Right lobe of liver (tissue), 6 donors: ENCODE data around the gene THRAP3. TPM values are rescaled to one million over a fixed set of nuclear protein-coding genes. Genes with fewer than 3 reads are reported as not detected.
A peak's percentile ranks its signal among the peaks of the same experiment; 100 is the strongest.

Experiments used
- ATAC-seq, 4 donors: fragments of 200-7000 bp; cut with Tn5 transposase; one replicate each; pipeline ENCODE4 v1.9.1; 2020; ENCODE audit warnings: mild to moderate bottlenecking in 4 of 4, moderate library complexity in 4 of 4
- DNase-seq, 3 donors: peaks; one replicate each; pipeline ENCODE4 v3.0.0-alpha.2; 2020
- H3K27ac ChIP-seq, 3 donors: fragments of 200-600 bp; one replicate each; pipeline ENCODE4 v1.8.0; 2022
- H3K27me3 ChIP-seq, 2 donors: fragments of 200-600 bp; one replicate each; pipeline ENCODE4 v1.8.0; 2022
- H3K36me3 ChIP-seq, 4 donors: fragments of 200-600 bp; sonication (generic) in 1 of 4; one replicate each; pipeline versions ENCODE4 v1.5.1 to v1.8.0; 2017 to 2022; ENCODE audit warnings: control low read depth in 1 of 4
- H3K4me1 ChIP-seq, 4 donors: fragments of 200-600 bp; sonication (generic) in 1 of 4; one replicate each; pipeline versions ENCODE4 v1.5.1 to v1.8.0; 2017 to 2022; ENCODE audit warnings: control low read depth in 1 of 4
- H3K4me3 ChIP-seq, 3 donors: fragments of 200-600 bp; one replicate each; pipeline ENCODE4 v1.8.0; 2022
- H3K9me3 ChIP-seq, 4 donors: fragments of 200-600 bp; sonication (generic) in 1 of 4; one replicate each; pipeline versions ENCODE4 v1.5.1 to v1.8.0; 2017 to 2022; ENCODE audit warnings: control low read depth in 1 of 4
- POLR2A ChIP-seq: fragments of 450-650 bp; IDR thresholded peaks from one replicate; pipeline ENCODE4 v1.6.1; 2017; ENCODE audit warnings: antibody characterized with exemption, mild to moderate bottlenecking
- WGBS: methylation state at CpG from one replicate; pipeline ENCODE4 v1.1.6; 2018; ENCODE audit warnings: low coverage, low lambda C conversion rate; ENCODE audit not compliant: insufficient coverage; ENCODE audit errors: missing lambda C conversion rate; 5-methylcytosine and 5-hydroxymethylcytosine counted together
- intact Hi-C, 2 donors: fragments of 100-400 bp; cut with DNase I; formaldehyde crosslinking; loops; one replicate each; pipeline versions ENCODE4 v1.11.2 to v1.14.1; 2022
- total RNA-seq, 6 experiments: library from RNA; depleted of rRNA in 2 of 6; stranded (reverse); fragments of >200 nt in 2 of 6; fragmentation: NEBNext Ultra II Directional in 3 of 6; extraction: Animal tissue kit (Norgen Biotek cat#: 25700) in 3 of 6; gene quantifications; one replicate each; pipeline versions ENCODE4 v1.1.0 to v1.2.4, GENCODE V29; 2016 to 2023
- TF ChIP-seq, protein P1 (sequence below), 4 donors: fragments of 200-600 bp in 3 of 4; fragments of 450-650 bp in 1 of 4; IDR thresholded peaks; one replicate each; pipeline versions ENCODE4 v1.5.1 to v1.8.0; 2016 to 2022; ENCODE audit warnings: antibody characterized with exemption in 4 of 4, mild to moderate bottlenecking in 2 of 4
- donor health status: DM: no; HTN: yes; CAD: no.
- donor health status: DM: no; HTN: no; CAD: no.
- donor health status: DM: no; HTN: no; CAD: no.
- donor health status: DM: no; HTN: yes; CAD: no.
- donor health status: DM: no; HTN: yes; CAD: no.

Gene THRAP3
- total RNA-seq, 6 experiments from 2014 or later: 33.7 to 53.6 (median 40.7) TPM

DNA sequence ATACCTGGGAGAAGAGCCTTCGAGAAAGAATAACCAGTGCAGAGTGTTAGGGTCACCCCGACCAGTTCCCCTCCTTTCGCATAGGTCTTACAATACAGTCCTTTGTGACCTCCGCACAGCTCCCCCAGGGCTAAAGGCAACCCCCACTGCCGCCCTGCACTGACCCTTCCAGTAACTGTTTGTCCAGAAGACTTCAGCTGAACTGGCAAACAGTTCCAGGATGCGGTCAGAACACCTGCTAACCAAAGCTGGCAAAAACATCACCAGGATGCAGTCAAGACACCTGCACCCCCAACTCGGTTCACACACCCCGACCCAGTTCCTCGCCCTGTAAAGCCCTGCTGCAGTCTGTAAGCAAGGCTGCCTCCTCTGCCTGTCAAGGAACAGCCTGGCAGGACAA is 105.6 kb downstream of the THRAP3 start:
- no CpG with 5 or more reads among the region's 9 CpGs for WGBS
- Histone ChIP-seq H3K27ac (no peak overlapping the region), H3K36me3 (no peaks in the 10 kb centered on the region), H3K27me3 (no peaks in the 10 kb centered on the region), H3K4me1 (peaks cover 0 to 5% (median 0%) of the 10 kb centered on the region in 4 donors), H3K4me3 (no peak overlapping the region), H3K9me3 (no peaks in the 10 kb centered on the region)
- intact Hi-C loops: no loop called here
- ATAC-seq: no peak
- DNase-seq: no peak
- no peak for TF ChIP-seq POLR2A
- TF ChIP-seq, protein P1, sequence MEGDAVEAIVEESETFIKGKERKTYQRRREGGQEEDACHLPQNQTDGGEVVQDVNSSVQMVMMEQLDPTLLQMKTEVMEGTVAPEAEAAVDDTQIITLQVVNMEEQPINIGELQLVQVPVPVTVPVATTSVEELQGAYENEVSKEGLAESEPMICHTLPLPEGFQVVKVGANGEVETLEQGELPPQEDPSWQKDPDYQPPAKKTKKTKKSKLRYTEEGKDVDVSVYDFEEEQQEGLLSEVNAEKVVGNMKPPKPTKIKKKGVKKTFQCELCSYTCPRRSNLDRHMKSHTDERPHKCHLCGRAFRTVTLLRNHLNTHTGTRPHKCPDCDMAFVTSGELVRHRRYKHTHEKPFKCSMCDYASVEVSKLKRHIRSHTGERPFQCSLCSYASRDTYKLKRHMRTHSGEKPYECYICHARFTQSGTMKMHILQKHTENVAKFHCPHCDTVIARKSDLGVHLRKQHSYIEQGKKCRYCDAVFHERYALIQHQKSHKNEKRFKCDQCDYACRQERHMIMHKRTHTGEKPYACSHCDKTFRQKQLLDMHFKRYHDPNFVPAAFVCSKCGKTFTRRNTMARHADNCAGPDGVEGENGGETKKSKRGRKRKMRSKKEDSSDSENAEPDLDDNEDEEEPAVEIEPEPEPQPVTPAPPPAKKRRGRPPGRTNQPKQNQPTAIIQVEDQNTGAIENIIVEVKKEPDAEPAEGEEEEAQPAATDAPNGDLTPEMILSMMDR (IDR thresholded peaks at IDR 0.05): no peak

DNA sequence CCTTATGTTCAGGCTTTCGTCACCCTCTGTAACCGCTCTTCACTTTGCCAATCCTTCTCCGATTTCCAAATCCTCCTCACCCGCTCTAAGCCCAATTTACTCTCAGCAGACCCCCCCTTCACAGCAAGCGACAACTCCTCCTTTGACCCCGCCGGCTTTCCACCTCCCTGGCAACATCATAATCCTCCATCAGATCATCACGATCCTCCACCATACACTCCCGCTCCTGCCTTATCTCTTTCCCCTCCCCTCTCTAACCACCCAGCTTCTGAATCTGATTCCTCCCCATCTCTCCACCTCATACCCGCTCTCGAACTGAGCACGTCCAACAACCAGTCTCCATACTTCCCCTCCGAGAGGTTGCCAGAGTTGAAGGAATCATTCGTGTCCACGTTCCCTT is 106.7 kb downstream of the THRAP3 start:
- ATAC-seq: no peak
- Histone ChIP-seq H3K36me3 (no peaks in the 10 kb centered on the region), H3K27me3 (no peaks in the 10 kb centered on the region), H3K4me3 (no peak overlapping the region), H3K9me3 (no peaks in the 10 kb centered on the region), H3K27ac (no peak overlapping the region), H3K4me1 (peaks cover 0 to 5% (median 0%) of the 10 kb centered on the region in 4 donors)
- intact Hi-C loops: no loop called here
- DNase-seq: no peak
- WGBS: 90% methylated on average over 14 of the region's 15 CpGs
- TF ChIP-seq POLR2A: no peak
- TF ChIP-seq, protein P1 (IDR thresholded peaks at IDR 0.05): no peak

DNA sequence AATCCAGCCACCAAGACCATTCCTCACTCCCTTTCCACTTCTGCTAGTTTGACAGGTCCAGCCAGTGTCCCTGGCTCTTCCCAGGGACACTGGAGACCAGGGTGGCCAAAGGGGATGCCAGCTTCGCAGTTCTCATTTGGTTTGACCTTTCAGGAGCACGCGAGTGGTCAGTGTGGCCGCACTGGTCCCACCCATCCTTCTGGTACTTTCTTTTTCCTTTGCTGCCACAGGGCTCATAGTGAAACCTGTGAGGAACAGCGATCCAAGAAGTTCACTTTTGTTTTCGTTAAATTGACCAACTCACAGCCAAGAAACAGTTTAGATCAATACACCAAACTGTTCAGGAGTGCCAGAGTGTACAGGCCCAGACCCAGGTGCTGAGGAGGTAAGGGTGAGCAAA is 113.6 kb downstream of the THRAP3 start:
- WGBS: 48% methylated on average over 3 of the region's 6 CpGs
- H3K9me3 ChIP-seq: no peaks in the 10 kb centered on the region
- DNase-seq (no peak), ATAC-seq (peak in 1 of 4 donors; percentile 14)
- intact Hi-C loops: no loop called here
- peaks cover 0 to 9% (median 3%) of the 10 kb centered on the region in 4 donors for H3K36me3 ChIP-seq
- no peak overlapping the region for H3K27ac ChIP-seq
- TF ChIP-seq, protein P1 (IDR thresholded peaks at IDR 0.05): no peak
- no peak for TF ChIP-seq POLR2A
- no peaks in the 10 kb centered on the region for H3K27me3 ChIP-seq
- no peaks in the 10 kb centered on the region for H3K4me1 ChIP-seq
- no peak overlapping the region for H3K4me3 ChIP-seq

DNA sequence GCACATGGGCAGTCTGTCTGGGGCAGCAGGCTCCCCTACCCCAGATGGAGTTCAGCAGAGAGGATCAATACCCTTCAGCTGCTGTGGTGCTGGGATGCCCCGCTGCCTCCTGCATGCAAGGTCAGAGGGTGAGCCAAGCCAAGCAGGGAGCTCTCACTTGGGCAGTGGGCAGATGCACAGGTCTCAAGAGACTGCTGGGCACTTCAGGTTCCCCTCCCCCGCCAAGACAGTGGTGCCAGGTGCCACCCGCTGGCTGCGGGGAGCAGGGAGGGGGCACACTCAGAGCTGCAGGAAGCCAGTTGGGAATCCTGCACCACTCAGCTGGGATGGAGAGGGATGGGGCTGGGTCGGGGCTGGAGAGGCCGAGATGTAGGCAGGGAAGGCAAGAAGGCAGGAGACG is 115.0 kb downstream of the THRAP3 start:
- intact Hi-C loops: no loop called here
- Histone ChIP-seq H3K36me3 (peaks cover 0 to 9% (median 3%) of the 10 kb centered on the region in 4 donors), H3K27ac (no peak overlapping the region), H3K4me1 (no peaks in the 10 kb centered on the region), H3K4me3 (no peak overlapping the region), H3K27me3 (no peaks in the 10 kb centered on the region), H3K9me3 (no peaks in the 10 kb centered on the region)
- ATAC-seq (peak; percentile 9 to 21 (median 14)), DNase-seq (no peak)
- 28% methylated on average over 3 of the region's 7 CpGs for WGBS
- TF ChIP-seq, protein P1 (IDR thresholded peaks at IDR 0.05): no peak
- no peak for TF ChIP-seq POLR2A

DNA sequence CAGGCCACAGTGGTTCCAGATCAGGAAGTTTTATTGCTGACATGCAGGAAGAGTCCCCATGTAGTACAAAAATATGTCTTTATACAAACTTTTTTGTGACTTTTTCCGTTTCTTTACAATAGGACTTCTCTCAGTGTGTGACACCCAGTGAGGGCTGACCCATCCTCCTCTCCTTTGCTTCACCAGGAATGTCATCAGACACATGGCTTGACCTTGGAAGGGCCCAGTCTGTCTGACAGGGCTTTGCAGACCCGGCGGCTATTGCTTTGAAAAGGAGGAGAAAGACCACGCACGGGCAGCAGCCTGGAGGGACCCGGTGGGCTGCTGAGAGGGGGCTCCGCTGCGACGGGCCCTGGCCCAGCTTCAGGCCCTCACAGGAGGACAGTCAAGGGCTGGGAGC is 115.4 kb downstream of the THRAP3 start:
- Histone ChIP-seq H3K27me3 (no peaks in the 10 kb centered on the region), H3K4me1 (no peaks in the 10 kb centered on the region), H3K9me3 (no peaks in the 10 kb centered on the region), H3K36me3 (peaks cover 0 to 9% (median 3%) of the 10 kb centered on the region in 4 donors), H3K4me3 (no peak overlapping the region), H3K27ac (no peak overlapping the region)
- DNase-seq (no peak), ATAC-seq (peak in 3 of 4 donors; percentile 2 to 19 (median 2))
- TF ChIP-seq, protein P1 (IDR thresholded peaks at IDR 0.05): no peak
- TF ChIP-seq POLR2A: no peak
- intact Hi-C loops: loop anchor here (5.0 to 10.0 kb wide), 2 partner anchors 78 to 85 kb away; no protein-coding TSS in a partner anchor
- WGBS: 82% methylated on average over 9 of the region's 9 CpGs
